Thoracic aorta (tissue), 2 donors: ENCODE measurements around the gene SMIM41. TPM values are rescaled to one million over a fixed set of nuclear protein-coding genes. Genes with fewer than 3 reads are reported as not detected.

Source experiments
- ATAC-seq: fragments of 150-250 bp; one replicate; pipeline ENCODE4 v1.8.0; 2017; ENCODE audit warnings: low read depth; ENCODE audit not compliant: insufficient number of reproducible peaks, low FRiP score
- DNase-seq: peaks from one replicate; pipeline ENCODE4 v3.0.0-alpha.2; 2020; ENCODE audit warnings: low spot score
- H3K27ac ChIP-seq, 2 donors: fragments of 200-600 bp; sonication (generic); 1 replicate in 1 of 2; 2 replicates in 1 of 2; pipeline ENCODE4 v1.5.1; 2016; ENCODE audit warnings: mild to moderate bottlenecking in 2 of 2, moderate library complexity in 2 of 2
- H3K27me3 ChIP-seq: fragments of 200-600 bp; sonication (generic); replicated peaks from 2 replicates; pipeline ENCODE4 v1.6.0; 2016; ENCODE audit warnings: mild to moderate bottlenecking; ENCODE audit not compliant: insufficient read depth
- H3K36me3 ChIP-seq: fragments of 200-600 bp; sonication (generic); one replicate; pipeline ENCODE4 v1.5.1; 2016
- H3K4me1 ChIP-seq, 2 donors: fragments of 200-600 bp; sonication (generic); 1 replicate in 1 of 2; 2 replicates in 1 of 2; pipeline versions ENCODE4 v1.5.1 to v1.6.0; 2016; ENCODE audit warnings: low read depth in 2 of 2, mild to moderate bottlenecking in 1 of 2; ENCODE audit not compliant: control insufficient read depth in 1 of 2
- H3K4me3 ChIP-seq: fragments of 200-600 bp; sonication (generic); 2 replicates; pipeline ENCODE4 v1.5.1; 2016; ENCODE audit warnings: mild to moderate bottlenecking
- H3K9me3 ChIP-seq: fragments of 200-600 bp; sonication (generic); 2 replicates; pipeline ENCODE4 v1.5.1; 2016
- total RNA-seq, 2 donors: library from RNA; depleted of rRNA; stranded (reverse); fragments of >200 nt; gene quantifications; one replicate each; pipeline versions ENCODE4 v1.1.0 to v1.2.3, GENCODE V29; 2016
- TF ChIP-seq, protein P1 (sequence below): fragments of 200-600 bp; sonication (generic); IDR thresholded peaks from one replicate; pipeline ENCODE4 v1.5.1; 2019; ENCODE audit warnings: antibody characterized with exemption

Gene SMIM41
- total RNA-seq, 2 donors from 2014 or later, result 1.8 TPM; not detected in 1

DNA sequence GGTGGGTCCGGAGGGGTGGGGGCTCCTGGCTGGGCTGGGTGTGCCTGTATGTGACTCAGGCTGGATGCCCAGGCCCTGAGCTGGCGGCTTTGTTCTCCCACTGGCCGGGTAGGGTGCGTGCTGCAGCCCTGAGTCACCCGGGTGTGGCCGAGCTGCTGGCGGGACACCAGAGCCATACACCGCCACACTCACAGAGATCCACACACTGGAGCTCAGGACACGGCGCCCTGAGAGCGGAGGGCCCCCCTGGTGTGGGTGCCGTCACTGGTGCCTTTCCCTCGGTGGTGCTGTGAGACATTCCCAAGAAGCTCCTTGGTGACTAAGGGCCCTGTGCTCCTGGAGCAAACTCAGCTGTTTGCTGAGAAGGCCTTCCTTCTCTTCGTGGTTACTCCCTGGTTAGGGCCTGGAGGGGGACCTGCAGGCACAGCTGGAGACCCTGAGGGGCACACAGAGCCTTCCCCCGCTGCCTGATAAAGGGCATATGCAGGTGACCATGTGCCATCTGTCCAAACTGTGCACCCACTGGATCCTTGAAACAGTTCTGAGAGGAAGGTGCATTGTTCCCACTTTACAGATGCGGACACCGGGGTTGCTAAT lies 68.0 kb downstream of the SMIM41 start:
- Histone ChIP-seq H3K9me3 (no peaks in the 10 kb centered on the region), H3K27ac (peak overlapping the region; percentile 82 to 84), H3K27me3 (no peaks in the 10 kb centered on the region), H3K4me3 (no peak overlapping the region), H3K4me1 (peaks cover 14 to 44% of the 10 kb centered on the region in 2 donors), H3K36me3 (no peaks in the 10 kb centered on the region)
- DNase-seq (peak; percentile 91), ATAC-seq (peak; percentile 80)
- TF ChIP-seq, protein P1, sequence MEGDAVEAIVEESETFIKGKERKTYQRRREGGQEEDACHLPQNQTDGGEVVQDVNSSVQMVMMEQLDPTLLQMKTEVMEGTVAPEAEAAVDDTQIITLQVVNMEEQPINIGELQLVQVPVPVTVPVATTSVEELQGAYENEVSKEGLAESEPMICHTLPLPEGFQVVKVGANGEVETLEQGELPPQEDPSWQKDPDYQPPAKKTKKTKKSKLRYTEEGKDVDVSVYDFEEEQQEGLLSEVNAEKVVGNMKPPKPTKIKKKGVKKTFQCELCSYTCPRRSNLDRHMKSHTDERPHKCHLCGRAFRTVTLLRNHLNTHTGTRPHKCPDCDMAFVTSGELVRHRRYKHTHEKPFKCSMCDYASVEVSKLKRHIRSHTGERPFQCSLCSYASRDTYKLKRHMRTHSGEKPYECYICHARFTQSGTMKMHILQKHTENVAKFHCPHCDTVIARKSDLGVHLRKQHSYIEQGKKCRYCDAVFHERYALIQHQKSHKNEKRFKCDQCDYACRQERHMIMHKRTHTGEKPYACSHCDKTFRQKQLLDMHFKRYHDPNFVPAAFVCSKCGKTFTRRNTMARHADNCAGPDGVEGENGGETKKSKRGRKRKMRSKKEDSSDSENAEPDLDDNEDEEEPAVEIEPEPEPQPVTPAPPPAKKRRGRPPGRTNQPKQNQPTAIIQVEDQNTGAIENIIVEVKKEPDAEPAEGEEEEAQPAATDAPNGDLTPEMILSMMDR, result no peak

DNA sequence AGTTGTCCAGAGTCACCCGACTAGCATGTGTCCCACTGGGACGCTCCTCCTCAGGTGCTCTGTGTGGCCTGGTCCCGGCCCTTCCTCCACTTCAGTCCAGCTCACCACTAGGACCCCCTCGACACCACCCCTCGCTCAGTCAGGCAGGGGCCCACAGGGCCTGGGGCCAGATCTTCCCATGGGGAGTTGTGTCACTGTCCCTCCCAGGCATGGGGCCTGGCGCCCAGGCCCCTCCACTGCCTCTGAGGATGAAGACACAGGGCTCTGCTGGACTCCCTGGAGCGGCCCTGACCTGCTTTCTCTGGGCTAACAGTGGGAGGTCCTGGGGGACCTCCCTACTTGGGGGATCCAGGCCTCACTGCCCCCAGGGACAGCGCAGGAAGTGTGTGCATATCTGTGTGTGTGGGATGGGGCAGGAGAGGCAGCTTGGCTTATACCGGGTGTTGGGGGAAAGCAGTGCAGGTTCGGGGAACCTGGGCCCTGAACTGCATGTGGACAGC lies 68.5 kb downstream of the SMIM41 start:
- Histone ChIP-seq H3K27me3 (no peaks in the 10 kb centered on the region), H3K4me1 (peaks cover 14 to 47% of the 10 kb centered on the region in 2 donors), H3K9me3 (no peaks in the 10 kb centered on the region), H3K36me3 (no peaks in the 10 kb centered on the region), H3K27ac (peak overlapping the region; percentile 78 to 84), H3K4me3 (no peak overlapping the region)
- ATAC-seq (no peak), DNase-seq (no peak)
- TF ChIP-seq, protein P1, result no peak

DNA sequence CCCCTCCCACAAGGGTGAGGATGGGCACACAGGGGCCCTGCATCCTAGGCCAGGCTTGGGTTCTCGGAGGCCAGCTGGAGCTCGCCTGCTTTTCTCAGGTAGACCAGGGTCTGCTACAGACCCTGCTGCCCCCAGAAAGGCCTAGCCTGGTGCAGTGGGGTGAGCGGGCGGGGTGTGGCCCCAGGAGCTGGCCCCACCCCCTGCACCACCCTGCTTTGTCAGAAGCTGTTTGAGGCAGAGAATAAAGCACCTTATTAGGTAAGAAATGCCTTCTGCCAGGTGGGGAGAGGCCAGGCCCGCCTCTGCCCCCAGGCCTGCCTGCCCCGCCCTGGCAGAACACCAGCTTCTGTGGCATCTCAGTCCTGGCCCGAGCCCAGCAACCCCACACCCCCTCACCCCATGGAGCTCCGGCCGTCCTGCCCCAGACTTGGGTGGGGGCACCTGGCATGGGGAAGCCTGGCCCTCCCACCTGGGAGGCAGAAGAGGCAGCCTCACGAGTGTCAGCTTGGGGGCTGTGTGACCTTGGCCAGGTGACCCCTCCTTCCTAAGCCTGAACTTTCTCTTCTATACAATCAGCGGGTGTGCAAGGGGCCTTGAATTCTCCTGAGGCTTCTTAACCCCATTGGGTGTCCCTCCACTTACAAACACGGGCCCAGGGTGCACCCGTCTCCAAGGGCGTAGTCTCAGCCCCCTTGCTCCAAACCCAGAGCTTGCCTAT lies 69.1 kb downstream of the SMIM41 start:
- Histone ChIP-seq H3K4me3 (no peak overlapping the region), H3K9me3 (no peaks in the 10 kb centered on the region), H3K27ac (peak overlapping the region; percentile 78 to 84), H3K4me1 (peaks cover 14 to 47% of the 10 kb centered on the region in 2 donors), H3K27me3 (no peaks in the 10 kb centered on the region), H3K36me3 (no peaks in the 10 kb centered on the region)
- TF ChIP-seq, protein P1, result no peak
- ATAC-seq, result no peak
- no peak for DNase-seq

DNA sequence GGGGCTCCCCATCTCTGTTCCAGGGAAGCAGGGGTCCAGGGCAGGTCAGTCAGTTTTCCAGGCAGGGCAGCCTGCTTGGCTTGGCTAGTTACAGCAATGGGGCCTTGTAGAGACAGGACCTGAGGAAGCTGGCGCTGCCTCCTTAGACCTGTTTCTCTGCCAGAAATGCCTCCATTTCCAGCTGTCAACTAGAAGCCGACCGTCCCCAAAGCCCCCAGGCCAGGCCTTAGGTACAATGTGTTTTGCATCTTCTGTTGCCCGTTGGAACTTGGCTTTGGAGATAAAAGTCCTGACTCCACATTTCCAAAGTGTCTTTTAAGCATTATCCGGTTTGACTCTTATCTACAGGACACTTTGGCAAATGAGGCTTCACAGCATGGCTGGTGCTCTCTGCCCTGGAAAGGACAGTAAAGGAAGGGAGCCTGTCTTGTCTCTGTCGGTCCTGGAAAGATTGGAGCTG lies 69.7 kb downstream of the SMIM41 start:
- Histone ChIP-seq H3K27me3 (no peaks in the 10 kb centered on the region), H3K9me3 (no peaks in the 10 kb centered on the region), H3K4me1 (peaks cover 14 to 47% of the 10 kb centered on the region in 2 donors), H3K36me3 (no peaks in the 10 kb centered on the region), H3K4me3 (no peak overlapping the region), H3K27ac (peak overlapping the region; percentile 78 to 84)
- TF ChIP-seq, protein P1, result no peak
- DNase-seq (no peak), ATAC-seq (no peak)

DNA sequence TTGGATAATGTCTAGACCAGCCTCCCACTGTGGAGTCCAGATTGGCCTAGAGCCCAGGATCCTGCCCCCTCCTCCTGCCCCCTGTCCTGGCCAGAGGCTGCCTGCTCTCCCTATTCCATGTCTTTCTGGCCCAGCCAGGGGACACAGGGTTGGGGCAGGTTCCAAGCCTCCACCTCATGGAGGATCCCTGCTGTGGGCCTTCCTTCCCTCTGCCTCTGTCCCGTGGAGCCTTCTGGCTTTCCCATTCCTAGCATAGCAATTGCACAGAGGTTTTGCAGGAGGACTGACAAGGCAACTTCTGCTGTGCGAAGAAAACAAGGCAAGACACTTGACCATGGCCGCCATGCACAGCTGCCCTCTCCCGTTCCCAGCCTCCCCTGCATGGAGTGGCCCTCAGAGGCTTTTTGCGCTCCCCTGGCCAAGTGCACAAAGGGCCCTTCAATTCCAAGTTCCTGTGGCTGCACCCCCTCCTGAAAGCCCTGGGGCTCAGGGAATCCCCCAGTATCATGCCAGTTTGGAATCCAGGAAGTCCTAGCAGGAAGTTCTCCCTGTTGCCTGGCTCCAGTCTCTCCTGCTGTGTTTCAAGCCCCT lies 70.2 kb downstream of the SMIM41 start:
- DNase-seq, result no peak
- TF ChIP-seq, protein P1, result no peak
- Histone ChIP-seq H3K36me3 (no peaks in the 10 kb centered on the region), H3K27ac (peak overlapping the region; percentile 78 to 84), H3K4me3 (no peak overlapping the region), H3K9me3 (no peaks in the 10 kb centered on the region), H3K4me1 (peaks cover 14 to 47% of the 10 kb centered on the region in 2 donors), H3K27me3 (no peaks in the 10 kb centered on the region)
- ATAC-seq, result no peak
